SH-SY5Y (cell line): Measurements from ENCODE around the gene HMCN1.

Experiments
- GATA2 ChIP-seq: IDR thresholded peaks from 2 replicates; pipeline ENCODE4 v1.6.1; 2011; ENCODE audit warnings: mild to moderate bottlenecking, low read depth, low read length
- GATA3 ChIP-seq: IDR thresholded peaks from 2 replicates; pipeline ENCODE4 v1.6.1; 2011; ENCODE audit warnings: low read depth, mild to moderate bottlenecking, low read length, moderate library complexity

- TF ChIP-seq GATA3, result no peak
- TF ChIP-seq GATA2, result no peak
Observed at GRCh38 chr1:186057086-186057485, 322.9 kb downstream of the HMCN1 start.
